Bone marrow (tissue), 2 donors: ENCODE data around the gene MYEF2.

ENCODE experiments used
- DNase-seq, 2 donors: peaks; one replicate each; lab custom pipeline; 2025; lab: John Stamatoyannopoulos, UW

MYEF2 gene

GRCh38 chr15:48145923-48146322 is 32.2 kb downstream of the MYEF2 start:
- no peak for DNase-seq

GRCh38 chr15:48144889-48145288 is 33.2 kb downstream of the MYEF2 start:
- no peak for DNase-seq

- DNase-seq = no peak
Observed at GRCh38 chr15:48143856-48144255, 34.2 kb downstream of the MYEF2 start.

GRCh38 chr15:48132874-48133273 is 45.2 kb downstream of the MYEF2 start:
- DNase-seq = no peak

- DNase-seq = no peak
Observed at GRCh38 chr15:48131324-48131723, 46.8 kb downstream of the MYEF2 start.

- DNase-seq = no peak
Observed at GRCh38 chr15:48126667-48127355, 51.3 kb downstream of the MYEF2 start.

GRCh38 chr15:48121849-48122248 is 56.2 kb downstream of the MYEF2 start:
- DNase-seq = no peak

GRCh38 chr15:48120745-48121144 is 57.4 kb downstream of the MYEF2 start, which contains the start of gene SLC24A5:
TSS of gene SLC24A5 (plus strand) at chr15:48120990. CDS start at chr15:48121045, 55 bp downstream.
- DNase-seq = no peak

- no peak for DNase-seq
Observed at GRCh38 chr15:48119277-48119676, 58.8 kb downstream of the MYEF2 start.

GRCh38 chr15:48112242-48112641 is 65.9 kb downstream of the MYEF2 start:
- no peak for DNase-seq

- no peak for DNase-seq
Observed at GRCh38 chr15:48109856-48110531, 68.1 kb downstream of the MYEF2 start.

GRCh38 chr15:48109212-48109611 is 68.9 kb downstream of the MYEF2 start:
- no peak for DNase-seq

- no peak for DNase-seq
Observed at GRCh38 chr15:48105936-48106335, 72.2 kb downstream of the MYEF2 start.

- DNase-seq = no peak
Observed at GRCh38 chr15:48103647-48104046, 74.4 kb downstream of the MYEF2 start.

- DNase-seq = no peak
Observed at GRCh38 chr15:48102167-48102566, 75.9 kb downstream of the MYEF2 start.

- DNase-seq = no peak
Observed at GRCh38 chr15:48101376-48101961, 76.6 kb downstream of the MYEF2 start.

- DNase-seq = no peak
Observed at GRCh38 chr15:48097264-48097663, 80.8 kb downstream of the MYEF2 start.

- no peak for DNase-seq
Observed at GRCh38 chr15:48096813-48097212, 81.3 kb downstream of the MYEF2 start.

- no peak for DNase-seq
Observed at GRCh38 chr15:48096355-48096786, 81.7 kb downstream of the MYEF2 start.

GRCh38 chr15:48091522-48091921 is 86.6 kb downstream of the MYEF2 start:
- no peak for DNase-seq

- no peak for DNase-seq
Observed at GRCh38 chr15:48090666-48091065, 87.4 kb downstream of the MYEF2 start.

- DNase-seq = no peak
Observed at GRCh38 chr15:48090115-48090514, 88.0 kb downstream of the MYEF2 start.

GRCh38 chr15:48089702-48090101 is 88.4 kb downstream of the MYEF2 start:
- no peak for DNase-seq
